Stomach (tissue), 19 donors: Measurements from ENCODE around the gene SLX1B. TPM values are rescaled to one million over a fixed set of nuclear protein-coding genes. Genes with fewer than 3 reads are reported as not detected.
"Not testable (repeated sequence)": the region's sequence is repeated elsewhere in the genome, so short reads cannot be mapped to it uniquely, and the experiment has no call there.

Experiments
- DNase-seq, 2 donors: peaks; one replicate each; pipeline versions ENCODE4 v3.0.0 to v3.0.0-alpha.2; 2013 to 2019
- H3K27ac ChIP-seq, 5 donors: fragments of 200-600 bp in 4 of 5; sonication (generic) in 4 of 5; one replicate each; pipeline ENCODE4 v1.5.1; 2013 to 2019; ENCODE audit warnings: mild to moderate bottlenecking in 1 of 5, moderate library complexity in 1 of 5
- H3K27me3 ChIP-seq, 3 donors: fragments of 200-600 bp; sonication (generic); one replicate each; pipeline ENCODE4 v1.5.1; 2017 to 2019; ENCODE audit warnings: mixed run types in 1 of 3
- H3K36me3 ChIP-seq, 4 donors: fragments of 200-600 bp; sonication (generic); 1 replicate in 3 of 4; 2 replicates in 1 of 4; pipeline ENCODE4 v1.5.1; 2016 to 2019
- H3K4me1 ChIP-seq, 4 donors: fragments of 200-600 bp; sonication (generic); one replicate each; pipeline ENCODE4 v1.5.1; 2016 to 2019
- H3K4me3 ChIP-seq, 4 donors: fragments of 200-600 bp; sonication (generic) in 3 of 4; one replicate each; pipeline ENCODE4 v1.5.1; 2016 to 2019; ENCODE audit warnings: mild to moderate bottlenecking in 1 of 4
- H3K9me3 ChIP-seq, 4 donors: fragments of 200-600 bp; sonication (generic); one replicate each; pipeline ENCODE4 v1.5.1; 2016 to 2019
- WGBS, 5 donors: extraction: QIAGEN DNeasy Blood & Tissue Kit in 3 of 5; methylation state at CpG; one replicate each; pipeline versions ENCODE4 v1.1.5 to v1.1.7; 2013 to 2018; 5-methylcytosine and 5-hydroxymethylcytosine counted together
- intact Hi-C: fragments of 100-400 bp; cut with DNase I; formaldehyde crosslinking; loops from one replicate; pipeline ENCODE4 v1.15.1; 2023; ENCODE audit warnings: low total_unique reads
- long read RNA-seq, 10 donors: transcript quantifications; one replicate each; lab custom pipeline, GENCODE V29; 2026
- polyA plus RNA-seq, 3 donors: library from polyadenylated mRNA; stranded (reverse); fragments of 200-250 nt; gene quantifications; one replicate each; pipeline ENCODE4 v1.2.3, GENCODE V29; 2013
- total RNA-seq, 5 donors: library from RNA; depleted of rRNA; stranded (reverse); fragments of >200 nt; gene quantifications; one replicate each; pipeline versions ENCODE4 v1.1.0 to v1.2.3, GENCODE V29; 2014 to 2016
- donor health status: healthy with polysubstance abuse.
- donor health status: Bipolar disorder and iron deficiency.
- donor health status: healthy.

Gene SLX1B
- total RNA-seq, result 100 to 1,000 TPM in 1 of 5 donors, 10 to 100 TPM in 1, 1 to 10 TPM in 1, not detected in 2; 4.2 to 103 (median 19.6) TPM
- polyA plus RNA-seq, result 10 to 100 TPM; 11.0 to 32.7 (median 18.6) TPM
- long read RNA-seq, donor 1, partial matches to known transcripts, result 0 of 4 reads
- long read RNA-seq, donor 1, other reads (novel, unspliced or antisense), result 0 of 4 reads
- long read RNA-seq, donor 2, transcript SLX1B-201 (6 exons, 1,165 nt), result major isoform, 5 of 5 reads
- long read RNA-seq, donor 2, partial matches to known transcripts, result 0 of 5 reads
- long read RNA-seq, donor 2, other reads (novel, unspliced or antisense), result 0 of 5 reads
- long read RNA-seq, donor 3, partial matches to known transcripts, result 0 of 2 reads
- long read RNA-seq, donor 3, other reads (novel, unspliced or antisense), result 0 of 2 reads
- long read RNA-seq, donor 4, result 0 reads
- long read RNA-seq, donor 5, transcript SLX1B-201 (6 exons, 1,165 nt), result major isoform, 7 of 7 reads
- long read RNA-seq, donor 5, partial matches to known transcripts, result 0 of 7 reads
- long read RNA-seq, donor 5, other reads (novel, unspliced or antisense), result 0 of 7 reads
- long read RNA-seq, donor 6, transcript SLX1B-201 (6 exons, 1,165 nt), result major isoform, 7 of 15 reads
- long read RNA-seq, donor 6, partial matches to known transcripts, result 5 of 15 reads
- long read RNA-seq, donor 6, other reads (novel, unspliced or antisense), result 0 of 15 reads
- long read RNA-seq, donor 7, transcript SLX1B-201 (6 exons, 1,165 nt), result major isoform, 6 of 6 reads
- long read RNA-seq, donor 7, partial matches to known transcripts, result 0 of 6 reads
- long read RNA-seq, donor 7, other reads (novel, unspliced or antisense), result 0 of 6 reads
- long read RNA-seq, donor 8, partial matches to known transcripts, result 0 of 3 reads
- long read RNA-seq, donor 8, other reads (novel, unspliced or antisense), result 0 of 3 reads
- long read RNA-seq, donor 9, transcript SLX1B-201 (6 exons, 1,165 nt), result major isoform, 5 of 5 reads
- long read RNA-seq, donor 9, partial matches to known transcripts, result 0 of 5 reads
- long read RNA-seq, donor 9, other reads (novel, unspliced or antisense), result 0 of 5 reads
- long read RNA-seq, donor 10, partial matches to known transcripts, result 0 of 2 reads
- long read RNA-seq, donor 10, other reads (novel, unspliced or antisense), result 0 of 2 reads

DNA sequence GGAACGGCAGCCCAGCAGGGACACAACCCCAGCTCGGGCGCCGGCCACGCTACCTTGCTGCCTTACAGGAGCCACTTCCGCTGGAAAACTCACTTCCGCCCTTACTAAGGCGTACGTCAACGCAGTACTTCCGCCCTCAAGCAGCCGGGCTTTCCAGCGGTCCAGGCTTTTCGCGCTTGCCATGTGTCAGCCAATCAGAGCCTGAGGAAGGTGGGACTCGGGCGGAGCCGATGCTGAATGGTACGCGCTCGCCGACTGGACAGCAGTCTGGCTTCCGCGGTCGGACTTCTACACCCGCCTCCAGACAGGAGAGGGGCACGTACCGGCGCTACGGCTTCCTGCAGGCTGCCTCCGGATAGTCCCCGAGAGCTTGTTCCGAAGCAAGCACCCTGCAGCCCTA is at the start of gene SLX1B, which contains the start of gene BOLA2:
Gene SLX1B, plus strand, starts transcription at position 265 of the 400 bp plus-strand sequence.
Gene BOLA2, minus strand, starts transcription at position 83 of the 400 bp plus-strand sequence. CDS start 98 bp downstream, outside the sequence.
- H3K27ac ChIP-seq, H3K4me1 ChIP-seq, H3K9me3 ChIP-seq, H3K27me3 ChIP-seq, intact Hi-C loops, DNase-seq, H3K4me3 ChIP-seq, H3K36me3 ChIP-seq: not testable (repeated sequence)
- no CpG with 5 or more reads among the region's 33 CpGs for WGBS, 5 donors

DNA sequence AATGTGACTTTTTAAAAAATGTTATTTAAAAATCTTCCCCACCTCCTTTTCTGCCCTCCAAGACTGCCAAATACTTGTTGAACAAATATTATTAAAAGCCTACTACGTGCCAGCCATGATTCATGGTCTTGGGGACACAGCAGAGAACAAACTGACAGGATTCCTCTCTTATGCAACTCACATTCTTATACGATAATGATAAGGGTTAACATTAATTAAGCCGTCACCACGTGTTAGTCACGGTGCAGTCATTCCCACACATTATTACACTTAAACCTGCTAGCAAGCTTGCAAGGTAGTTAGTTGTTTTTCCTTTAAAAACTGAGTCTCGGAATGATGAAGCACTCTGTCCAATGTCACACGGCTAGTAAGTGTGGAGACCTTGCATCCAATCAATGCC is 49.1 kb upstream of the SLX1B start:
- DNase-seq, intact Hi-C loops, H3K4me3 ChIP-seq, H3K9me3 ChIP-seq, H3K27me3 ChIP-seq, H3K4me1 ChIP-seq, H3K27ac ChIP-seq: not testable (repeated sequence)
- WGBS, 5 donors, result 69 to 73% (median 70%) methylated on average over 5 to 7 of the region's 7 CpGs
- H3K36me3 ChIP-seq, result peaks cover 0 to 20% (median 2%) of the 10 kb centered on the region in 4 donors

GRCh38 chr16:29423587-29423986 is 30.7 kb upstream of the SLX1B start:
- H3K36me3 ChIP-seq, H3K9me3 ChIP-seq, H3K4me3 ChIP-seq, DNase-seq, H3K4me1 ChIP-seq, H3K27me3 ChIP-seq, intact Hi-C loops, H3K27ac ChIP-seq: not testable (repeated sequence)
- WGBS, 5 donors, result 91 to 98% (median 98%) methylated on average over 2 of the region's 2 CpGs

DNA sequence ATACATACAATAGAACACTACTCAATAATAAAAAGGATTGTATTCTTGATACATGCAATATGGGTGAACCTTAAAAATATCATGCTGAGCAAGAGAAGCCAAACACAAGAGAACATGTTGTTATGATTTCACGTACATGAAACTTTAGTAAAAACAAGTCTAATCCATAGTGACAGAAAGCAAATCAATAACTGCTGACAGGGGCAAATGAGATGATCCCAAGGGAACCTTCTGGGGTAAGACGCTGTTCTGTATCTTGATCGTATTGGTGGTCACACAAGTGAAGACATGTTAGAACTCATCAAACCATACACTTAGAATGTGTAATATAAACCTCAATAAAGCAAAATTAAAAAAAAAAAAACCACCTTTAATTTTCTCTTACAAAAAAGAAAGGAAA is 28.9 kb upstream of the SLX1B start:
- H3K27me3 ChIP-seq, H3K36me3 ChIP-seq, H3K4me3 ChIP-seq, H3K4me1 ChIP-seq, intact Hi-C loops, H3K27ac ChIP-seq, H3K9me3 ChIP-seq, DNase-seq: not testable (repeated sequence)
- WGBS, 5 donors, result 89 to 97% (median 93%) methylated on average over 3 of the region's 3 CpGs

GRCh38 chr16:29453754-29454153 is 579 bp upstream of the SLX1B start:
- WGBS, 5 donors, result no CpG with 5 or more reads among the region's 21 CpGs
- H3K4me1 ChIP-seq, H3K4me3 ChIP-seq, H3K36me3 ChIP-seq, DNase-seq, H3K27me3 ChIP-seq, H3K27ac ChIP-seq, intact Hi-C loops, H3K9me3 ChIP-seq: not testable (repeated sequence)

DNA sequence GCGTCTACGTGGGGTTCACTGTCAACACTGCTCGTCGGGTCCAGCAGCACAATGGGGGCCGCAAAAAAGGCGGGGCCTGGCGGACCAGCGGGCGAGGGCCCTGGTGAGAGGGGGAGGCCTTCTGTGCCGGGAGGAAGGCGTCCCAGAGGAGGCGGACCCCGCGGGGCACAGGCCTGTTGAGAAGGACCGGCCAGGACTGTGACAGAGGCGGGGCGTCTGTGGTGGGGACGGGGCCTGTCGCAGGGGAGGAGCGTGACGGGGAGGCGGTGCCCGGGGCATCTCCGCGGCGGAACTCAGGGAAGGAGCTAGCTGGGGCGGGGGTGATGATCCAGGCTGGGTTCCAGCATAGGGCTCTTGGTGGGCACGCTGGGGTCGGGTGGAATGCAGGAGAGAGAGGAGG is 495 bp downstream of the SLX1B start:
- H3K4me1 ChIP-seq, DNase-seq, H3K36me3 ChIP-seq, H3K27me3 ChIP-seq, H3K4me3 ChIP-seq, H3K9me3 ChIP-seq, H3K27ac ChIP-seq, intact Hi-C loops: not testable (repeated sequence)
- no CpG with 5 or more reads among the region's 29 CpGs for WGBS, 5 donors

- H3K4me3 ChIP-seq, H3K4me1 ChIP-seq, H3K27ac ChIP-seq, intact Hi-C loops, H3K36me3 ChIP-seq, H3K9me3 ChIP-seq, H3K27me3 ChIP-seq, DNase-seq: not testable (repeated sequence)
- WGBS, 5 donors, result 76 to 100% (median 93%) methylated on average over 1 of the region's 2 CpGs; no CpG with 5 or more reads in 1 of the 5 donors
Measured at GRCh38 chr16:29457660-29458059, 3.3 kb downstream of the SLX1B start.

GRCh38 chr16:29459706-29460646 is 5.6 kb downstream of the SLX1B start, which contains the start of gene SULT1A4:
SULT1A4 (plus strand) TSS chr16:29459913; CDS start chr16:29461386, 1,473 bp downstream.
- intact Hi-C loops, H3K4me3 ChIP-seq, H3K27ac ChIP-seq, H3K36me3 ChIP-seq, H3K27me3 ChIP-seq, DNase-seq, H3K4me1 ChIP-seq, H3K9me3 ChIP-seq: not testable (repeated sequence)
- no CpG with 5 or more reads among the region's 13 CpGs for WGBS, 5 donors

DNA sequence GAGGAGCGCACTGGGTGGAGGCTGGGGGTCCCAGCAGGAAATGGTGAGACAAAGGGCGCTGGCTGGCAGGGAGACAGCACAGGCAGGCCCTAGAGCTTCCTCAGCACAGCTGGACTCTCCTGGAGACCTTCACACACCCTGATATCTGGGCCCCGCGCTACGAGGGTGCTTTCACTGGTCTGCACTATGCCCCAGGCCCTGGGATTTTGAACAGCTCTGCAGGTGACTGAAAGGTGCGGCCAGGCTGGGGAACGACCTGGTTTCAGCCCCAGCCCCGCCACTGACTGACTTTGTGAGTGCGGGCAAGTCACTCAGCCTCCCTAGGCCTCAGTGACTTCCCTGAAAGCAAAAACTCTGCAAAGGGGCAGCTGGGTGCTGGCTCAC is 6.3 kb downstream of the SLX1B start:
- H3K36me3 ChIP-seq, H3K4me3 ChIP-seq, intact Hi-C loops, DNase-seq, H3K4me1 ChIP-seq, H3K9me3 ChIP-seq, H3K27ac ChIP-seq, H3K27me3 ChIP-seq: not testable (repeated sequence)
- WGBS, 5 donors, result no CpG with 5 or more reads among the region's 9 CpGs

DNA sequence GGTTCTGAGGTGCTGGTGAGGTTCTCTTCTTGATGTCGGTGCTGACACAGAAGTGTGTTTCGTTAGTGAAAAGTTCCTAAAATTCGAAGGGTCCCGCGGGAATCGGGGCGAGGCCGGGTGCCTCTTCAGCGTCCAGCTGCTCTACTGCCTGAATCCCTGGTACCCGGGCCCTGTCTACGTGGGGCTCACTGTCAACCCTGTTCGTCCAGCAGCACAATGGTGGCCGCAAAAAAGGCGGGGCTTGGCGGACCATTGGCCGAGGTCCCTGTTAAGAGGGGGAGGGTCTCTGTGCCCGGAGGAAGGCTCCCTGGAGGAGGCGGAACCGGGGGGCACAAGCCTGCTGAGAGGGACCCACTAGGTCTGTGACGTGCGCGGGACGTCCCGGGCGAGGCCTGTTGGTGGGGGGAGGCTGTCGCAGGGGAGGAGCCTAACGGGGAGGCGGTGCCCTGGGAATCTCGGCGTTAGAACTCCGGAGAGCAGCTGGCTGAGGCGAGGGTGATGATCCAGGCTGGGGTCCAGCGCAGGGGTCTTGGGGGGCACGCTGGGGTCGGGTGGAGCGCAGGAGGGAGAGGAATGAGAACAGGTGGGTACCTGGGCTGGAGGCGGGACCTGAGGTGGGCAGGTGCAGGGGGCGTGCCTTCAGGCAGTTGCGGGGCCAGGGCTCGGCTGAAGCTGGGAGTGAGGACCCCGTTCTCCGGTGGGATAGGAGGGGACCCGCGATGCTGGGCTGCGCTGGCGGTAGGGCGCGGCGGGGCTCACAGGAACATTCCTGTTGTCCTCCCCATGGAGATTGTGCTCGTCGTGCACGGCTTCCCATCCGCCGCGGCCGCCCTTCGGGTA is 11.9 kb downstream of the SLX1B start:
- H3K36me3 ChIP-seq, H3K27me3 ChIP-seq, DNase-seq, H3K27ac ChIP-seq, H3K9me3 ChIP-seq, H3K4me1 ChIP-seq, H3K4me3 ChIP-seq, intact Hi-C loops: not testable (repeated sequence)
- no CpG with 5 or more reads among the region's 57 CpGs for WGBS, 5 donors
